NCI-H187 treated with DMSO at 0.1 percent for 48 hours (cell line): ENCODE measurements around the gene GRAMD1C.

Source experiments
- DNase-seq: peaks from one replicate; lab custom pipeline; 2025; lab: John Stamatoyannopoulos, UW

GRAMD1C gene

DNA sequence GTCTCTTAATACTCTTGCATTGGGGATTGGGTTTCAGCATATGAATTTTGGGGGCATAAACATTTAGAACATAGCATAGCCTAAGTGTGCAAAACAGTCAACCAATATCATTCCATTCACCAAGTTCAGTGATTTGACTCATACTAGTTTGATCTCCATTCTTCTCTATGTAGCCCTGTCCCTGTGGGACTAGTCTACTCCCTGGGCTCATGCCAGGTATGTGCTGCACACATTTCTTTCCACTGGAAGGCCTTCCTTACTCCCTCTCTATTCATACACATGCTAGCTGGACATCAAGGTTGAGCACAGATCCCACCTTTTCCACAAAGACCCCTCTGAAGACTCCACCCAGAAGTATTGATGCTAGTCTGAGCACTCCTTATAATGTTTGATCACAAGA lies 114.3 kb downstream of the GRAMD1C start:
- no peak for DNase-seq

DNA sequence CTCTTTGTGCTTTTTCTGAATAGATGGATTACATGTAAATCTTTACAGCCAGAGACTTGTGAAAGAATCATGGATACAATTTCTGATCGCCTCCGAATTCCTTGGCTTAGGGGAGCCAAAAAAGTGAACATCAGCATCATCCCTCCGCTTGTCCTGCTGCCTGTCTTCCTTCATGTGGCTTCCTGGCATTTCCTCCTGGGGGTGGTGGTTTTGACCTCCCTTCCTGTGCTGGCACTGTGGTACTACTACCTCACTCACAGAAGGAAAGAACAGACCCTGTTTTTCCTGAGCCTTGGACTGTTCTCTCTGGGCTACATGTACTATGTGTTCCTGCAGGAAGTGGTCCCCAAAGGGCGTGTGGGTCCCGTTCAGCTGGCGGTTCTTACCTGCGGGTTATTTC lies 115.1 kb downstream of the GRAMD1C start:
- no peak for DNase-seq

GRCh38 chr3:113954091-113954685 lies 115.6 kb downstream of the GRAMD1C start:
- DNase-seq, result no peak

DNA sequence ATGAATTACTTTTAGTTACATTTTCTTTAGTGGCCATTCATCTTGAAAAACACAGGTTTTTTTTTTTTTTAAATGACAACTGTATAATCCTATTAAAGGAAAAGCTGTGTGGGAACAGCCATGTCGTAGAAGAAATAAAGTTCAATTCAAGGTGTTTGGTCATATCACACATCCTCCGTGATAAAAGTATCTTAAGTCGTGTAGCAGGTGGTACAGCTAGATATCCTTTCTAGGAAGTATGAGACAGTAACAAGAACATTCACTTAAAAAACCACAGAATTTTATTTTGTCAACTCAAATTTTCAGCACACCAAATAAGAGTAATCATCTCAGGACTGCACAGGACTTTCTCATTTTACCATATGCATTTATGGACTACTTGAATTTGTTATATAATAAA lies 125.3 kb downstream of the GRAMD1C start:
- DNase-seq, result no peak

DNA sequence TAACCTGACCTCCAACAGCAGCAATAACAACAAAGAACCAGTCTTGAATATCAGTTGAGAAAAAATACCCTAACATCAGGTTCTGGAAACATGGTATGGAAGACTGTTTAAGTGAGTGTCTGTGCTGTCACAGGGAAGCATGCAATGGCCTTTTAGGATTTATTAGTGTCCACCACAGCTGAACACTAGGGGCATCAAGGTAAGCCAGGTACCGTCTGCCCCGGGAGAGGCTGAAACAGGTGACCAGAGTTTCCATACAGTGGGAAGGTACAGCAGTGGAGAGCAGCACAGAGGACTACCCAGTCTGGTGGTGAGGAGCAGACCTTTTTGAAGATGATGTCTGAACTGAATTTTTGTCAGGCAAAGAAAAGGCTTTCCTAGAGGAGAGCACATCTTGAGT lies 127.6 kb downstream of the GRAMD1C start:
- no peak for DNase-seq

GRCh38 chr3:113968986-113969385 lies 130.4 kb downstream of the GRAMD1C start:
- no peak for DNase-seq

DNA sequence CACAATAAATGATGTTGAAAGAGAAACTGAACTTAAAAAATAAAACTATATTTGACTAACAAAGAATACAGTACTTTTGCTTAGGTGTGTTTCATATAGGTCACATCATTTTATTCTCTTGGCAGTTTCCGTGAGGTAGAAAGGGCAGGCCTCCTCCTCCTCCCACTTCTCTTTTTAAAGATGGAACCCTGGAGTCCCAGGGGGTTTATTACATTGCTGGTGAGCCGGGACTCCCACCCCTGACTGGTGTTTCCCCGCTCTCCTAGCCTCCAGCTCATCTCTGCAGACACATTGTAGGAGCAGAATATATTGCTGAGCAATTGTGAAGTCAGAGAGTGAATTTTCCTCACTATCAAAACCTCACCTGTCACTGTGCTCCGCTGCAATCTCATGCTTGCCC lies 139.2 kb downstream of the GRAMD1C start:
- DNase-seq, result no peak

DNA sequence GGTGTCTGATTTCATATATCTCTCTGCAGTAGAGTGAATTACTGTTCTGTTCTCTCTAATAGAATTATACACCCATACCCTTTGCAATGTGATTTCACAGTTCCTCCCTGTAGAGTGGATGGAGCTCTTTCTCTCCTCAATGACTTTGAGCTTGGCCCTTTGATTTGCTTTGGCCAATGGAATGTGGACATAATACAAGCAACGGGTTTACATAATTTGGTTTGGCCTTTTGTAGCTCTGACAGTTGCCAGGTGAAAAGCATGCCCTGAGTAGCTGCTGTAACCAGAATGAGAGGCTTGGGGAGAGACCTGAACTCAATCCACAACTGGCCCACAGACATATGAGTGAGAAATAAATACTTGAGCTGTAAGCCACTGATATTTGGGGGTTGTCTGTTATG lies 141.3 kb downstream of the GRAMD1C start:
- no peak for DNase-seq

DNA sequence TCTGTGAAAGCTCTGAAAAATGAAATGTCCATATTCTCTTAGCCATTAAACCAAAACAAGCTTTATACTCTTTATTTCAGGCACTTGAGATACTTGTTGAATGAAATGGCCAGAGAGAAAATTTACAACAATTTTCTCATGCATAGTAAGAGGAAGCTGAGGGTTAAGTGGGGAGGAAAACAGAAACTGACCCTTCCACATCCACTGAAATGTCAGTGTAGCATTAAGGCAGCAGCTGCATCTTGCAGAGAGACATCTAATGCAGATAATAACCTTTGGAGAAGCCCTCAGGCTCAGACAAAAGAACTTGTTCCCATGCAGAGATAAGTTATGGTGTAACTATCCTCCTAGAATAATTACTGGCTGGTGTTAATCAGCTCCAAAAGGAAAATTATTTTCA lies 143.2 kb downstream of the GRAMD1C start:
- no peak for DNase-seq

GRCh38 chr3:113983544-113983943 lies 145.0 kb downstream of the GRAMD1C start:
- no peak for DNase-seq

- DNase-seq, result no peak
Measured at GRCh38 chr3:113985541-113985940, 147.0 kb downstream of the GRAMD1C start.
